ENCODE data around the gene OR10W1. TPM values are rescaled to one million over a fixed set of nuclear protein-coding genes. Genes with fewer than 3 reads are reported as not detected.

Gene OR10W1, protein sequence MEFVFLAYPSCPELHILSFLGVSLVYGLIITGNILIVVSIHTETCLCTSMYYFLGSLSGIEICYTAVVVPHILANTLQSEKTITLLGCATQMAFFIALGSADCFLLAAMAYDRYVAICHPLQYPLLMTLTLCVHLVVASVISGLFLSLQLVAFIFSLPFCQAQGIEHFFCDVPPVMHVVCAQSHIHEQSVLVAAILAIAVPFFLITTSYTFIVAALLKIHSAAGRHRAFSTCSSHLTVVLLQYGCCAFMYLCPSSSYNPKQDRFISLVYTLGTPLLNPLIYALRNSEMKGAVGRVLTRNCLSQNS
- total RNA-seq: not detected in 2 replicates
- polyA plus RNA-seq (2012): not detected

- no peak for DNase-seq (ENCODE audit: low read depth)
Observed at GRCh38 chr11:58268142-58268541, at the start of gene OR10W1. TSS of gene OR10W1 (minus strand) at chr11:58268260. CDS start at chr11:58267858, 402 bp downstream.

DNA sequence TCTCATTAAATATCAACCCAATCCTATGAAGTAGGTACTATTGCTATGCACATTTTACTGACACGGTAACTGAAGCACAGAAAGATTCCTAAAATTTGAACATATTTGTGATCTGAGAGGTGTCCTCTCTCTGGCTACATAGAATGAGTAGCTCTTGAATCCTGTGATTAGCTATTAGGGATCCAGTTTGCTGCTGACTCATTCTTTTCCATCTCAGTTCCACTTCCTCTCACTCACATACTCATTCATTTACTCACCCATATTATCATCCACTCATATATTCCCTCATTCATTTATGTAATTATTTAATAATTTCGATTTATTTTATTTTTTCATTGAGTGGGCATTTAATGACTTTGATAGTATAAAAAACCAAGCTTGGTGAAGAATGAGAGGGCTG is 48.1 kb upstream of the OR10W1 start:
- DNase-seq (ENCODE audit: low read depth): no peak

GRCh38 chr11:58301576-58301975 is 33.5 kb upstream of the OR10W1 start:
- DNase-seq (ENCODE audit: low read depth): peak; percentile 10

GRCh38 chr11:58292017-58292416 is 24.0 kb upstream of the OR10W1 start:
- no peak for DNase-seq (ENCODE audit: low read depth)

DNA sequence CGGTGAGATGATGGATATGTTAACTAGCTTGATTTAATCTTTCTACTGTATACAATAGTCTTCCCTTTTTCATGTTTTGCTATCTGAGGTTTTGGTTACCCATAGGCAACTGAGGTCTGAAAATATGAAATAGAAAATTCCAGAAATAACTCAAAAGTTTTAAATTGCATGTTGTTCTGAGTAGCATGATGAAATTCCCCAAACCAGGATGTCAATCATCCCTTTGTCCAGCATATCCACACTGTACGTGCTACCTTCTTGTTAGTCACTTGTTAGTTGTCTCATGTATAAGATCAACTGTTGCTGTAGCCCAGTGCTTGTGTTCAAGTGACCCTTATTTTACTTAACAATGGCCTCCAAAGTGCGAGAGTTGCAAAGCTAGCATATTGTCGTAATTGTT is 21.2 kb upstream of the OR10W1 start:
- no peak for DNase-seq (ENCODE audit: low read depth)

DNA sequence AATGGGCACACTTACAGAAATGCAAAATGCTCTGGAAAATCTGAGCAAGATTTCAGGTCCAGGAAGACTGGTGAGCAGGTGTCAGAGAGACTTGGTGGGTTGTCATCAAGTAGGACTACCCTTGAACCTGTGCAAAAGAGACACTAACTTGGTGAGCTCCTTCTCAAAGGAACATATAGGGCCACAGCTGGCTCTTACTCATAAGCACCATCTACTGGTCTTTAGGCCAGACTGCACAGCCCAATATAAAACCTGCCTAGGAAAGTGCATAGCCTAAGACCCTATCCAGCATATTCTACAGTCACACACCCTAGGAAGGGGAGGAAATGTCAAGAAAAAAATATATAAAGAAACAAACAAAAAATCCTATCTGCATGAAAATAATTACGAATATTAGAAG is 18.2 kb upstream of the OR10W1 start:
- DNase-seq (ENCODE audit: low read depth): peak; percentile 44

DNA sequence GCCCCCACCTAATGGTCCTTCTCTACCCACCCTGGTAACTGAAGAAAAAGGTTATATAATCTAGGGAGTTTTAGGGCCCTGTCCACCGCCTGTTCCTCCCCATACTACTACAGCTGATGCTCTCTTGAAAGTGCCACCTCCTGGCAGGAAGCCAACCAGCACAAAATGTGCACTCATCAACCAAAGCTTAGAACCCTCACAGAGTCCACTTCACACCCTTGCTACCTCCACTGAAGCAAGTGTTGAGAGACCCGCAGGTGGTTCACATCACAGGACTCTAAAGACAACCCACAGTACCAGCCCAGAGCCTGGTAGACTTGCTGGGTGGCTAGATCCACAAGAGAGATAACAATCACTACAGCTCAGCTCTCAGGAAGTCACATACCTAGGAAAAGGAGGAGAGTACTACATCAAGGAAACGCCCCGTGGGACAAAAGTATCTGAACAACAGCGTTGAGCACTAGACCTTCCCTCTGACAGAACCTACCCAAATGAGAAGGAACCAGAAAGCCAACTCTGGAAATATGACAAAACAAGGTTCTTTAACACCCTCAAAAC is 17.5 kb upstream of the OR10W1 start:
- no peak for DNase-seq (ENCODE audit: low read depth)

DNA sequence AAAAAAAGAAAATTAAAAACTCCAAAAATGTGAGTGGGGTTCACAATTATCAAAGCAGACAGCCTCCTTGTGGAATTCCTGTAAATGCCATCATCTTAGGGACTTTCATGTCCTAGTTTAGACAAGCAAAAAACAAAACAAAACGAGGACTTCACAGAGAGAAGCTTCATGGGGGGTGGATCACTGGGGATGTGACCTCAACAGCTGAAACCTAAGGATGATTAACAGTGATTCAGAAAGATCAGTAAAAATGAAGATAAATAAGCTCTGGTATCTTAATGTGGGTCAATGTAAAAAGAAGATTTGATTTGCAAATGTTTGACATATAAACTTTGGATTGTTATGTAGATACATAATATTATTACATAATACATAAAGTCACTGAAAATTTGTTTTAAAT is 8.1 kb upstream of the OR10W1 start:
- DNase-seq (ENCODE audit: low read depth): peak; percentile 9

DNA sequence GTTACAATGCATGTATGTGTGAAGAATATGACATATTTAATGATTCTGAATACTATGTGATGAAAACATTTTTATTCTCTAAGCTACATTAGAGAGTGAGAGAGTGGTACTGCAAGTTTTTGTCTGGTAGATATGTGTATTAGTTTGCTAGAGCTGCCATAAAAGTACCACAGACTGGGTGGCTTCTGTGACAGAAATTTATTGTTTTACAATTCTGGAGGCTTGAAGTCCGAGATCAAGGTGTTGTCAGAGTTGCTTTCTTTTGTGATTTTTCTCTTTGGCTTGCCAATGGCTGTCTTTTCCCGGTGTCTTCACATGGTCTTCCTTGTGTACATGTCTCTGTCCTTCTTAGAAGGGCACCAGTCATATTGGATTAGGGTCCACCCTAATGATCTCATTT is 6.9 kb upstream of the OR10W1 start:
- DNase-seq (ENCODE audit: low read depth): no peak

GRCh38 chr11:58259983-58260382 is 8.1 kb downstream of the OR10W1 start:
- DNase-seq (ENCODE audit: low read depth): no peak

DNA sequence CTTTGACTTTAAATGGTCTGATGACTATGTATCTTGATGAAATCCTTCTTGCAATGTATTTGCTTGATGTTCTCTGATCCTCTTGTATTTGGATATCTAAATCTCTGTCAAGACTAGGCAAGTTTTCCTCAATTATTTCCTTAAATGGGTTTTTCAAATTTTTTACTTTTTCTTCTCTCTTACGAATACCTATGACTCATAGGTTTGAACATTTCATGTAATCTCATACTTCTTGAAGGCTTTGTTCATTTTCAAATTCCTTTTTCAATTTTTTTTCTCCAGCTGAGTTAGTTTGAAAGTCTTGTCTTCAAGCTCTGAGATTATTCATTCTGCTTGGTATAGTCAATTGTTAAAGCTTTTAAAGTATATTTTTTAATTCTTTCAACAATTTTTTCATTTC is 13.1 kb downstream of the OR10W1 start:
- no peak for DNase-seq (ENCODE audit: low read depth)

GRCh38 chr11:58243954-58244353 is 24.1 kb downstream of the OR10W1 start:
- no peak for DNase-seq (ENCODE audit: low read depth)

GRCh38 chr11:58227956-58228615 is 40.0 kb downstream of the OR10W1 start:
- DNase-seq (ENCODE audit: low read depth): no peak

GRCh38 chr11:58222721-58223120 is 45.3 kb downstream of the OR10W1 start:
- DNase-seq (ENCODE audit: low read depth): peak; percentile 1

Other genes starting within 250 kb of the OR10W1 start
- not detected in 2 replicates for gene OR9Q1, start 244.4 kb downstream of the OR10W1 start, total RNA-seq
- gene OR6Q1, start 237.3 kb downstream of the OR10W1 start, total RNA-seq: not detected in 2 replicates
- not detected in 2 replicates for gene OR9I1, start 142.7 kb downstream of the OR10W1 start, total RNA-seq
- not detected in 2 replicates for gene OR9Q2, start 79.2 kb downstream of the OR10W1 start, total RNA-seq
- not detected in 2 replicates for gene OR1S2, start 64.1 kb downstream of the OR10W1 start, total RNA-seq
- gene OR1S1, start 55.5 kb downstream of the OR10W1 start, total RNA-seq: not detected in 2 replicates
- gene OR10Q1, start 39.3 kb downstream of the OR10W1 start, total RNA-seq: not detected in 2 replicates
- not detected in 2 replicates for gene OR5B17, start 90.8 kb upstream of the OR10W1 start, total RNA-seq
- gene OR5B3, start 138.6 kb upstream of the OR10W1 start, total RNA-seq: not detected in 2 replicates
- not detected in 2 replicates for gene OR5B2, start 159.9 kb upstream of the OR10W1 start, total RNA-seq
- gene OR5B12, start 174.0 kb upstream of the OR10W1 start, total RNA-seq: not detected in 2 replicates
- not detected in 2 replicates for gene OR5B21, start 239.8 kb upstream of the OR10W1 start, total RNA-seq

Measured in myocyte (in vitro differentiated cells).